ENCODE measurements around the gene RIPPLY3.
"Not testable (repeated sequence)": the region's sequence is repeated elsewhere in the genome, so short reads cannot be mapped to it uniquely, and the experiment has no call there.

RIPPLY3 gene

DNA sequence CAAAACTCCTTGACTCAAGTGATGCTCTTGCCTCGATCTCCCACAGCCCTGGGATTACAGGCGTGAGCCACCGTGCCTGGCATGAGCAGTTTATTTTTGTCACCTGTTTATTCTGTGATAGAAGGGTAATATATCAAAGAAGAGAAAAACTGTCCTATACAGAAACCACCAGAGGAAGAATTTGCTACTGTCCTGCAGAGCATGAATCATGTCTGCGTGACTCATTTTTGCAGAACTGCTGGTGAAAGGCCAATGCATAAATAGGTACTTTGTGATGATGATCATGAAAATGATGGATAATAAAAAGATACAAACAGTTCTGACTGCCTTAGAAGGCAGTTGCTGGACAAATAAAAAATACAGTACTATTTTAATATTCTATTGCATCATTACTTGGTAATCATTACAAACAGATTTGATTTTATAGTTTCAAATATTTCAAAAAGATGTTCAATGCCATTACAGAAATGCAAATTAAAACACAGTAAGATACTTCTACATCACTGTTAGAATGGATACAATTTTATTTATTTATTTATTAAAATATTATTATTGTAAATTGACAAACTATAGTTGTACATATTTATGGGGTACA is 26.5 kb downstream of the RIPPLY3 start:
- TF ChIP-seq, protein P1, sequence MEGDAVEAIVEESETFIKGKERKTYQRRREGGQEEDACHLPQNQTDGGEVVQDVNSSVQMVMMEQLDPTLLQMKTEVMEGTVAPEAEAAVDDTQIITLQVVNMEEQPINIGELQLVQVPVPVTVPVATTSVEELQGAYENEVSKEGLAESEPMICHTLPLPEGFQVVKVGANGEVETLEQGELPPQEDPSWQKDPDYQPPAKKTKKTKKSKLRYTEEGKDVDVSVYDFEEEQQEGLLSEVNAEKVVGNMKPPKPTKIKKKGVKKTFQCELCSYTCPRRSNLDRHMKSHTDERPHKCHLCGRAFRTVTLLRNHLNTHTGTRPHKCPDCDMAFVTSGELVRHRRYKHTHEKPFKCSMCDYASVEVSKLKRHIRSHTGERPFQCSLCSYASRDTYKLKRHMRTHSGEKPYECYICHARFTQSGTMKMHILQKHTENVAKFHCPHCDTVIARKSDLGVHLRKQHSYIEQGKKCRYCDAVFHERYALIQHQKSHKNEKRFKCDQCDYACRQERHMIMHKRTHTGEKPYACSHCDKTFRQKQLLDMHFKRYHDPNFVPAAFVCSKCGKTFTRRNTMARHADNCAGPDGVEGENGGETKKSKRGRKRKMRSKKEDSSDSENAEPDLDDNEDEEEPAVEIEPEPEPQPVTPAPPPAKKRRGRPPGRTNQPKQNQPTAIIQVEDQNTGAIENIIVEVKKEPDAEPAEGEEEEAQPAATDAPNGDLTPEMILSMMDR (IDR thresholded peaks at IDR 0.05; ENCODE audit: insufficient read depth, missing control alignments) = no peak
- DNase-seq (ENCODE audit: insufficient read length, low spot score) = no peak

DNA sequence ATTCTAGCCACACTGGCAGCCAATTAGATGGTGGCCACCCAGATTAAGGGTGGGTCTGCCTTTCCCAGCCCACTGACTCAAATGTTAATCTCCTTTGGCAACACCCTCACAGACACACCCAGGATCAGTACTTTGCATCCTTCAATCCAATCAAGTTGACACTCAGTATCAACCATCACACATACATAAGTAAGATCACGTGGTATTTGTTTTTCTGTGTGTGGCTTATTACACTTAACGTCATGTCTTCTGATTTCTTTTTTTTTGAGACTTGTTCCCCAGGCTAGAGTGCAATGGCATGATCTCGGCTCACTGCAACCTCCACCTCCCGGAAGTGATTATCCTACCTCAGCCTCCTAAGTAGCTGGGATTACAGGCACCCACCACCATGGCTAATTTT is 27.9 kb downstream of the RIPPLY3 start:
- FAIRE-seq = not testable (repeated sequence)

More for the DNA sequence above, 26.5 kb downstream of the RIPPLY3 start:
- FAIRE-seq = no peak

DNA sequence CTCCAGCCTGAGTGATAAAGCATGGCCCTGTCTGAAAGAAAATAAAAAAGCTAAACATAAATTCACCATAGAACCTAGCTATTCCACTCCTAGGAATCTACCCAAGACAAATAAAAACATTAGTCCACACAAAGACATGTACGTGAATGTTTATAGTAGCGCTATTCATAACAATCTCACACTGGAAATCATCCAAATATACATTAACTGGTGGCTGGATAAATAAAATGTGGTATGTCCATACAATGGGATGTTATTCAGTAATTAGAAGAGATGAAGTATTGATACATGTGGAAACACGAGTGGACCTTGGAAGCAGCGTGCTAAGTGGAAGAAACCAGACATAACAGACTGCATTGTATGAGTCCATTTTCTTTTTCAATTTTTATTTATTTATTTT is 29.7 kb downstream of the RIPPLY3 start:
- FAIRE-seq (no peak), DNase-seq (ENCODE audit: insufficient read length, low spot score) (no peak)
- TF ChIP-seq, protein P1 (IDR thresholded peaks at IDR 0.05; ENCODE audit: insufficient read depth, missing control alignments) = no peak

More for the DNA sequence above, 27.9 kb downstream of the RIPPLY3 start:
- DNase-seq (ENCODE audit: insufficient read length, low spot score) = not testable (repeated sequence)

DNA sequence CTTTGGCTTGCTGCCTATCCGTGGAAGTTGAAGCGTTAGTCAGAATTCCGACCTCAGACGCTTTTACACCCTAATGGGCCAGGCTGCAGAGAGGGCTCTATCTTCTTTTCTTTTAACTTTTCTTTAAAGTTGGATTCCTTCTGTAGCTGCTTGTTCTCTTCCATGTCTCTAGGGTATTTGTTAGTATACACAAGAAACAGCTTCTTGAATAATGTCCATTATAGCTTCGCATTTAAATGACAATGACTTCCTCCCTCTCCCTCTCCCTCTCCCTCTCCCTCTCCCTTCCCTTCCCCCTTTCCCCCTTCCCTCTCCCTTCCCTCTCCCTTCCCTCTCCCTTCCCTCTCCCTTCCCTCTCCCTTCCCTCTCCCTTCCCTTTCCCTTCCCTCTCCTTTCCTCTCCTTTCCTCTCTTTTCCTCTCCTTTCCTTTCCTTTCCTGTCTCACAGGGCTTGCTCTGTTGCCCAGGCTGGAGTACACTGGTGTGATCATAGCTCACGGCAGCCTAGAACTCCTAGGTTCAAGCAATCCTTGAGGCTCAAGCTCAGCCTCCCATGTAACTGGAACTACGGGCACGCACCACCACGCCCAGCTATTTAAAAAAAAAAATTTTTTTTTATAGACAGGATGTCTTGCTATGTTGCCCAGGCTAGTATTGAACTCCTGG is 33.0 kb downstream of the RIPPLY3 start:
- TF ChIP-seq, protein P1 (IDR thresholded peaks at IDR 0.05; ENCODE audit: insufficient read depth, missing control alignments) = no peak
- no peak for DNase-seq (ENCODE audit: insufficient read length, low spot score)
- FAIRE-seq = no peak

DNA sequence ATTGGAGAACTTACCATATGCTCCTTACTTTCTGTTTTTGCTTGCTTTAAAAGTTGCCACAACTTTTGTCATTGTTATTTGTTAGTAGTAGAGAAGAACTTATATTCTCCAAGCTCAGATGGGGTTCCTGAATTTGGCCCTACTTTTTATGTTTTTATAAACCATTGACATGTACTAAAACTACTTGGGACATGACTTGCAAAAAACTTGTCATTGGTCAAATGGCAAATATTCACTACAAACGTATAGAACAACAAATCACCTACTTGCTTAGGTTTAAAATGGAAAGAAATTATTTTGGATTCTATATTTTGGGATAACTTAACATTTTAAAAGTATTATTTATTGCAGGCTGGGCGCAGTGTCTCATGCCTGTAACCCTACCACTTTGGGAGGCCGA is 33.7 kb downstream of the RIPPLY3 start:
- FAIRE-seq (no peak), DNase-seq (ENCODE audit: insufficient read length, low spot score) (no peak)
- TF ChIP-seq, protein P1 (IDR thresholded peaks at IDR 0.05; ENCODE audit: insufficient read depth, missing control alignments) = no peak

DNA sequence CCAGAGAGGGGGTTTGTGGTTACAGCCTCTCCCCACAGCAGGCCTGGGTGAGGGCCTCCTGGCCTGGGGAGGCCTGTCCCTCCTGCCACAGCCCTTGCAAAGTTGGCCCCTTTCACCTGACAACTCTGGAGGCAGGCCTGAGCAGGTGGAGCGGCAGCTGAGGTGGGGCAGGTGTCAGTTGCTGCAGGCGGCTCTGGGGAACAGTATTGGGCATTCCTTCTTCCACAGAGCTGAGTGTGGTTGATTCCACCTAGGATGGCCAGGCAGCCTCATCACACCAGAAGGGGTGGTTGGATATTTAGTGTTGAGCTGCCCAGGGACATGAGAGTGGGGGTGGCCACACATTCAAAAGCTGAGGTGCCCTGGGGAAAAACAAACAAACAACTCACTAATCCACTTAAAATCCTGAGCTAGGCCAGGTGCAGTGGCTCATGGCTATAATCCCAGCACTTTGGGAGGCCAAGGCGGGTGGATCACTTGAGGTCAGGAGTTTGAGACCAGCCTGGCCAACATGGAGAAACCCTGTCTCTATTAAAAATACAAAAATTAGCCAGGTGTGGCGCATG is 35.3 kb downstream of the RIPPLY3 start:
- TF ChIP-seq, protein P1 (IDR thresholded peaks at IDR 0.05; ENCODE audit: insufficient read depth, missing control alignments) = no peak
- no peak for DNase-seq (ENCODE audit: insufficient read length, low spot score)
- FAIRE-seq = no peak

DNA sequence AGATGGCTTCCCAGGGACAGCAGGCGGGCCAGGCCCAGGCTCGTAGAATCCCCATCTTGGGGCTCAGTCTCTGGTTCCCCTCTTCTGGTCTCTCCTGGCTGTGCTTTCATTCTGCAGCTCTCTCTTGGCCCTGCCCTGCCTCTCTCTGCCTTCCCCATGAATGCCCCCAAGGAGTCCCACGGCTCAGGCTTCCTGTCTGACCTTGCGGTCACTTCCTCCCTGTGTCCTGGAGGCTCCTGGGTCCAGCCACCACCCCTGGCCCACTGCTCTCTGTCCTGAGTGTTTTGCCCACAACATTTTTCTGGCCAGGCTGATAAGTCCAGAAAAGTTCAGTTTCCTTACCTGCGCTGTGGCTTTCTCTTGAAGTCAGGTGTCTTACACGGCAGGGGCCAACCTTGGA is 37.3 kb downstream of the RIPPLY3 start:
- TF ChIP-seq, protein P1 (IDR thresholded peaks at IDR 0.05; ENCODE audit: insufficient read depth, missing control alignments) = no peak
- DNase-seq (ENCODE audit: insufficient read length, low spot score) = no peak
- no peak for FAIRE-seq
